PC-9 (cell line): ENCODE measurements around the gene SDK1.

Experiments
- CTCF ChIP-seq: fragments of 200-600 bp; sonication (generic); conservative IDR thresholded peaks from 2 replicates; pipeline ENCODE4 v1.6.1; 2017; ENCODE audit warnings: mixed run types, antibody characterized with exemption, mild to moderate bottlenecking, moderate library complexity
- EZH2 ChIP-seq: fragments of 200-600 bp; sonication (generic); IDR thresholded peaks from 2 replicates; pipeline ENCODE4 v1.8.0; 2017; ENCODE audit warnings: antibody characterized with exemption, low read depth

- no peak for TF ChIP-seq CTCF
- TF ChIP-seq EZH2, result no peak
Observed at GRCh38 chr7:4175346-4175973, 874.4 kb downstream of the SDK1 start.
